SIG-M5 treated with dmso at 0.1 percent for 504 hours (cell line): ENCODE measurements around the gene RET.
A peak's percentile ranks its signal among the peaks of the same experiment; 100 is the strongest.

ENCODE experiments used
- DNase-seq: peaks from one replicate; lab custom pipeline; 2025; ENCODE audit not compliant: unreplicated experiment; lab: John Stamatoyannopoulos, UW

Gene RET

DNA sequence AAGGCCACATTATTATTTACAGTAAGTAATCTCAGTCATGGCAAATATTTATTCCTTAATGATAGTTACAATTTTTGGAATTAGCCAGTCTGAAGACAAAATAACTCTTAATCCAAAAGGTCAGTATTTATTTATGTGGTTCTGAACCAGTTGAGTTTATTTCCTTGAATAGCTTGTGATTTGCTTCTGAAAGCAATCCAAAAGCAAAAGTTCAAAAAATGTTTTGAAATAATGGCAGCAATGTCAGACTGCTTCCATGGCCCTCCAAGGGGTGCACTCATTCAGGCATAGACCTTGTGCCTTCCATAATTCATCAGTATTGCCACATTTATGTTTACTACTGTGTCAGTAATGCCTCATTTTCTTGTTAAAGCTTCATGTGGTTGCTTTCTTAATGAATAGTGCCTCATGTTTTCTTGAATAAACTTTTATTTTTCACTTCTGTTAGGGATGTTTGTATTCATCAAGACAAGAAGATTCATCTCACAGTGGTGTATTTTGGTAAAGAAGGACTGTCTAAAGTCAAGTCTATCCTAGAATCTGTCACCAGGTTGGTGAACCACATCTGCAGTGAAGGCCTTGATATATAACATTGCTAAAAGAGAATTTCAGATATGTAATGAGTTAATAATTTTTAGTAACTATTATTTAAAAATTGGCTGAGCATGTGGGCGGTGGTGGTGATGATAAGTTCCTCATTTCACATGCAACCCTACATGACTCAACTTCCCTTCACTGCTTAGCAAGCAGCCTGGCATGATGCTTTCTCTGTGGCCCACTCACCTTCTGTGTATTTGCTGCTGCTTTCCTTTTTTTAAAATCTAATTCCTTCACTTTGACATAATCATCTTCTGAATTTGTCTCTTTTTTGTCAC, 83.4 kb downstream of the RET start:
- peak; percentile 54 for DNase-seq

DNA sequence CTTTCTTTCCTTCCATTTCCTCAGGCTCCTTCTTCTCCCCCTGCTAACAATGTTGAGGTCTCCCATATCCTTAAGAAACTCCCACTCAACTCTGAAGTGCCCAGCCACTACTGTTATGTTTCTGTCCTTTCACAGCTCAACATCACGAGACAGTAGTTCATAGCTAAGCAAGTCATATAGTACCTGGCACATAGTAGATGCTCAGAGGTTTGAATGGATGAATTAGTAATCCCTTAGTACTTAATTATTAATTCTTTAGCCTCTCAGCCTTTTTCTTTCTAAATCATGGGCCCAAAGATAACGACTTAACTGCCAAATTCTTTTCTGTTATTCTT, 84.0 kb downstream of the RET start:
- no peak for DNase-seq

DNA sequence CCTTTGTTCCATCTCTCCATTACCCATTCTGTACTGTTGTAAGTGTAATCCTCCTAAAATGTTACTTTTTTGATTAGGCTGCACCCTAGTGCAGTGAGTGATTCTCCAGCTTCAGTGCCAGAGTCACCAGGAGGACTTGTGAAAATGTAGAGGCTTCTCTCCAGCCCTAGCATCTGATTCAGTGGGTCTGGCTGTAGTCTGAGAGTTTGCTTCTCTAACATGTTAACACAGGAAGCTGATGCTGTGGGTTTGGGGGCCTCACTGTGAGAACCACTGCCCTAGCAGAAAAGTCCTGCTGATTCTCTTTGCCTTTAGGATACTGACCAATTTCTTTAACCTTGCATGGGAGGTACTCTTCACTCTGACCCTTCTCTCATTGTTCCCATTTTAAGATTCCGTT, 85.7 kb downstream of the RET start:
- no peak for DNase-seq

DNA sequence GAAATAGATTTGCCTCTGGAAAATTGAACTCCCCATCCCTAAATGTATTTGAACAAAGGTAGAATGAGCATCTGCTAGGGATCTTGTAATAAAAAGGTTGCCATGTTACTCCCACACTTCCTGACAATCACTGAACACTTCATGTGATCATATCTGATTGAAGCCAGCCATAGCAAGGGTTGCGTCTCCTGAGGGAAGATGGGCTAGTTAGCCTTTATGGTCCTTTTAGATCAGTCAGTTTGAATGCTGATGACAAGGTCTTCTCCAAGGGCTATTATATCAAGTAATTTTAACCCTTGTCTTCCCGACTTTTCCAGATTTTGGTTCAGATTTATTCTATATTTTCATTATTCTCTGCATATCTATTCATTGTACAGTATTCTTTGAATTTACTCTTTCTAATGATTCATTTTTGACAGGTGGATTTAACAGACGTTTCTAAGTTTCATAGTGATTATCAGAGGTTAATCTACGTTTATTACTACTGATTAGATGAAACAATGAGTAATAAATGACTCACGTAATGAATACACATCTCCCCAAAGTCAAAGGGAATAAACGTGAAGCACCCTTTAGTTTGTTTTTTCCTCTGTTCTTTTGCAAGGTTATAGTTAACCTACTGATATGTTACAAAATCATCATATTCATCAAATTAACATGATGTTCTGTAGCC, 89.5 kb downstream of the RET start:
- DNase-seq, result no peak

DNA sequence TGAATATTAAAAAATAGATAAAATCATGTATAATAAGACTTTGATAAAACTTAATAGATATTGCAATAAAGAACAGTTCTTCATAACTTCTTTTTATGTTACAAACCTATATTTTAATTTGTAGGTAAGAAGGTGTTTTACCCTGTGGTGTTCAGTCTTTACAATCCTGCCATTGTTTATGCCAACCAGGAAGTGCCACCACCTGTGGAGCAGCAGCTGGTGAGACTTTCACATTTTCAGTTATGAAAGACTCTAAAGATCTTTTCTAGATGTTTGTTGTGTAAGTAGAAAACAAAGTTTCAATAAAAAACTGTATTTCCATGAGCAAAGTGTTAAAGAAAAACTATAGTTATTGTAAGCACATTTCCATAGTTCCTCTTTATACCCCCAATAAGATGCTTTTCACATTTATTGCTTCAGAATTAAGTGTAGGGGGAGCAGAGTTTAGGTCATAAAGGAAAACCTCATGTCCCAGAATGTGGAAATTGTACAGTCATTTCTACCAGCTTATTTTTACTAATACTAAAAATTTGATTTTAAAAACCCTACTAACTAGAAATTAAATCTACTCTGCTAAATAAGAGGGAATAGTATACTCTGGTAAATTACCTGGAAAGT, 90.1 kb downstream of the RET start:
- no peak for DNase-seq

DNA sequence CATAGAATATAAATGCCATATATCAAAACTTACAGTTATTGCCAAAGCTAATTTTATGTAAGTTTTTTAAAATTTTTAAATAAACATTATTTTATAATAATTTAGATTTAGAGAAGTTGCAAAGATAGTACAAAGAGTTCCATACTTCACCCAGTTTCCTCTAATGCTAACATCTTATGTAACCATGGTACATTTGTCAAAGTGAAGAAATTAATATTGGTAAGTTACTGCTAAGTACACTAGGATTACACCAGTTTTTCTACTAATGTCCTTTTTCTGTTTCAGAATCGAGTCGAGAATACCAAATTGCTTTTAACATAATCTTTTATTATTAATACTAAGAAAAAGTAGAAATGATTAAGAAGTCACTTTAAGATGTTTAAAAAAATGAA, 90.6 kb downstream of the RET start:
- DNase-seq, result no peak

DNA sequence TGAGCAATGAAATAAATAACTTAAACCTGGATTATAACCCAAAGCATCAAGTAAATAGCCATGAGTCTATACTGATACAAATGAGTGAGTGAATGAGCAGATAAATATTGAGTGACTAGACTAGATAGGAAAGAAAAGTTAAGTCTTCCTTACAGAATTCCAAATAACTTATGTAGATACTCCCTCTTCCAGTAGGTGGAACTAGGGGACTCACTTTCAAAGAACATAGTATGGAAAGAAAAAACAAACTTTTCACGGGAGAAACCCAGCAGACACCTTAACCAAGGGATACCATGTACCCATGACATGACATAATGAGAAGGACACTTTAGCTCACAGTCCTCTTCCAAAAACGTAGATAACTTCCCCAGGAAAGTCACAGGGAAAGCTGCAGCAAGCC, 93.6 kb downstream of the RET start:
- no peak for DNase-seq

DNA sequence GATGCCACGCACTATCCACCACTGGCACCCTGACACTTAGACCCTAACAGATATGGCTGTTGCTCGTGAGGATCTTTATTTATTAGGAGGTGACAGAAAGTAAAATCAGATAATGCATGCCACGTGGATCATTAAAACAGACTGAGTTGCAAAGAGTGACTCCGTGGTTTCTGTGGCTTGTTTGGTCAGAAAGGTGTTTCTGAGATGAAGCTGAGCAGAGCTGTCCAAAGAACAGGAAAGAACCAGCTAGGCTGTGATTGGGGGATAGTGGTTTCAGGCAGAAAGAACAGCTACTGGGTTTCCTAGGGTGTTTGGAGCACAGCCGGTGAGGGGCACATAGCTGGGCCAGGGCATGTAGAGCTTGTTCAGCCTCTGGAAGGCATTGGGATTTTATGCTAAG, 95.8 kb downstream of the RET start:
- DNase-seq, result no peak

DNA sequence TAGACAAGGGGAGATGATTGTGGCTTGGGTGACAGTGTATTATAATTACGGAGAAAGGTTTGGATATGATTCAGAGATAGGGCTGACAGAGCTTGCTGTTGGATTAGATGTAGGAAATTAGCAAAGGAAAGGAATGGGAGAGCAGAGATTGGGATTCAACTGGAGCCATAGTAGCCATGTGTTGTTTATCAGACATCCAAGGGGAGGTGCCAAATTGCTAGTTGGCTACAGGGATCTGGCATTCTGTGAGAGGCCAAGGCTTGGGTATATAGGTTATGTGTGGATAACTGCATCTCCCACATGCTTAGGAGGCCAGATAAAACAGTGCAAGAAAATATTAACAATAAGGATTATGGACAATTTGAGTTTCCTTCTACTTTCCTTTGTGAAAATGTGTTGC, 96.3 kb downstream of the RET start:
- no peak for DNase-seq

DNA sequence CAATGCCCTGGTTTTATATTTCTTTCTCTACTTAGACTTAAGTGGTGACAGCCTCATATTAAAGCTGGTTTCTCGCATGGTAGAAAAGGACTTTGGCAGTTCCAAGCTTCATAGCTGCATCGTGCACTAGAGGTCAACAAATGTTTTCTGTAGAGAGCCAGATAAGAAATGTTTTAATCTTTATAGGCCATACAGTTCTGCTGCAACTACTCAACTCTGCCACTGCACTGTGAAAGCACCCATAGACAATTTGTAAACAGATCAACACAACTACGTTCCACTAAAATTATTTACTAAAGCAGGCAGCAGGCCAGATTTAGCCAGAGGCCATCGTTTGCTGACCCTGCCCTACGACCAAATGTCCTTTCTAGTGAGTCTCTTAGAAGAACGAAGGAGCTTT, 98.1 kb downstream of the RET start:
- no peak for DNase-seq

DNA sequence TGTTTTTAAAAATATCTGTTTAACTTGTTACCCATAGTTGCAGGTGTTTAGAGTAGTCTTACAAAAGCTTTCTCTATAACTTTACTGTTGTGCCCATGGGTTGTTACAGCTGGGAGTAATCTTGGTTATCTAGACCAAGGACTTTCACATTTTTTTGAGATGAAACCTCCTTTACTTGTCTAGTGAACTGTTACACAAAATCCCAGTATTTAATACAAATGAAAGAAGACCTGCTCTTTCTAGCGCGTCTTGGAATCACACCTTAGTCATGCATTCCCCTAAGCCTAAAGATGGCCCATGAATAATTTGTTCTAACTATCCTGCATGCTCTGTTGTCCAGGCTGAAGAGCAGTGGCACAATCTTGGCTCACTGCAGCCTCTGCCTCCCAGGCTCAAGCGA, 99.4 kb downstream of the RET start:
- DNase-seq, result no peak

DNA sequence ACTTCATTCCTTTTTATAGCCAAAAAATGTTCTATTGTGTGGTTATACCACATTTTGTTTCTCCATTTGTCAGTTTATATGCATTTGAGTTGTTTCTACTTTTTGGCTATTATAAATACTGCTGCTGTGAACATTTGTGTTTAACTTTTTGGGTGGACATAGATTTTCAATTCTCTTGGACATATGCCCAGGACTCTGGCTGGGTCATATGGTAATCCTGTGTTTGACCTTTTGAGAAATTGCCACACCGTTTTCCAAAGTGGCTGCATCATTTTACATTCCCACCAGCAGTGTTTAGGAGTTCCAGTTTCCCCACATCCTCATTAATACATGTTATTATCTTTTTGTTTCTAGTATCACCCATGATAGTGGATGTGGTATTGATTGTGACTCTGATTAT, 100.7 kb downstream of the RET start:
- DNase-seq, result no peak
